Measurements from ENCODE around the gene ATP8A1. TPM values are rescaled to one million over a fixed set of nuclear protein-coding genes. Genes with fewer than 3 reads are reported as not detected.

The ATP8A1 gene
- total and polyA plus RNA-seq, 2 of the 8 experiments (the other 6 are each of a cell fraction or from before 2014, with no cell fraction given) = 3.7 to 14.9 TPM

- TF ChIP-seq CHD7 (IDR thresholded peaks at IDR 0.05; ENCODE audit: insufficient replicate concordance, low read length) = no peak
- no peak for TF ChIP-seq RBBP5 (IDR thresholded peaks at IDR 0.05; ENCODE audit: borderline replicate concordance, low read depth, low read length)
- no peak for TF ChIP-seq RAD21 (IDR thresholded peaks at IDR 0.05 in 1 of 2, conservative IDR thresholded peaks at IDR 0.05 in 1 of 2; ENCODE audit: low read depth in 2 of 2, low read length in 2 of 2)
- TF ChIP-seq POU5F1 (IDR thresholded peaks at IDR 0.05; ENCODE audit: low read depth, low read length) = no peak
- no peak for TF ChIP-seq SRF (IDR thresholded peaks at IDR 0.05; ENCODE audit: low read depth, low read length)
- no peak for TF ChIP-seq SAP30 (IDR thresholded peaks at IDR 0.05; ENCODE audit: insufficient read depth, insufficient replicate concordance, low read length)
- TF ChIP-seq RXRA (IDR thresholded peaks at IDR 0.05; ENCODE audit: insufficient read depth, low read depth, low read length) = no peak
Measured at GRCh38 chr4:42543762-42544161, 113.1 kb downstream of the ATP8A1 start (continued).
